ENCODE results near the gene IFNK.

IFNK gene

DNA sequence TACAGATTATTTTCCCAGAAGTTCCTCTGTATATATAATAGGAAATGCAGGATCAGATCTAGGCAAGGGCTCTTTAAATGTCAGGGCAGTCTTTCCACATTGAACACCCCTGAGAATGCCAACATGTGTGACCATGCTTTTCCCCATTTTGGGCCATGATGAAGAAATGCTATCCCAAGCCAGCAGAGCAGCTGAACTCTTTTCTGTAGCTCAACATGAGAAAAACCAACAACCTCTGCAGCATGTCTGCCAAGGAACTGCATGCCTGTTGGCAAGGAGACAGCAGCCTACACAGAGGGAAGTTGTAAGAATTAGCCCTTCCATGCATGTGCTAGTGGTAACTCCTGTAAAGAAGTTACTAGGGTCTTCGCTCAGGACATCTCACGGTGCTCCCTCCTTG, 9.5 kb upstream of the IFNK start:
- no peak for DNase-seq

DNA sequence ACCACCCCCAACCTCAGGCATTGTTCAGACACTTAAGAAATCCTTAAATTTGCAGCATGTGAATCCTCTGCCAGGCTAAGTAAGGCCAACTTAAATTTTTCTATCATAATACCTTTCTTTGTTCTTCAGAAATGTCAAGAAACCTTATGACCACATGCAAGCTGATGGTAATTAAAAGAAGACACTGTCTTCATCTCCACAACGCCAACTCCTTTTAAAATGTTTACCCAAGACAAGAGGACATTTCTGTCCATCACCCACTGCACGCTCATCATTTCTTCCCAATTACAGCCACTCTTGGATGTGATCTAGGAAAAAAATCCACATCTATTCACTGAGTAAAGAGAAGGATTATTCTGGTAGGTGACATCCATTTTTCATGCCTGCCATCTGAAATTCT, 6.1 kb upstream of the IFNK start:
- DNase-seq = no peak

GRCh38 chr9:27518809-27519208, 5.3 kb upstream of the IFNK start:
- no peak for DNase-seq

DNA sequence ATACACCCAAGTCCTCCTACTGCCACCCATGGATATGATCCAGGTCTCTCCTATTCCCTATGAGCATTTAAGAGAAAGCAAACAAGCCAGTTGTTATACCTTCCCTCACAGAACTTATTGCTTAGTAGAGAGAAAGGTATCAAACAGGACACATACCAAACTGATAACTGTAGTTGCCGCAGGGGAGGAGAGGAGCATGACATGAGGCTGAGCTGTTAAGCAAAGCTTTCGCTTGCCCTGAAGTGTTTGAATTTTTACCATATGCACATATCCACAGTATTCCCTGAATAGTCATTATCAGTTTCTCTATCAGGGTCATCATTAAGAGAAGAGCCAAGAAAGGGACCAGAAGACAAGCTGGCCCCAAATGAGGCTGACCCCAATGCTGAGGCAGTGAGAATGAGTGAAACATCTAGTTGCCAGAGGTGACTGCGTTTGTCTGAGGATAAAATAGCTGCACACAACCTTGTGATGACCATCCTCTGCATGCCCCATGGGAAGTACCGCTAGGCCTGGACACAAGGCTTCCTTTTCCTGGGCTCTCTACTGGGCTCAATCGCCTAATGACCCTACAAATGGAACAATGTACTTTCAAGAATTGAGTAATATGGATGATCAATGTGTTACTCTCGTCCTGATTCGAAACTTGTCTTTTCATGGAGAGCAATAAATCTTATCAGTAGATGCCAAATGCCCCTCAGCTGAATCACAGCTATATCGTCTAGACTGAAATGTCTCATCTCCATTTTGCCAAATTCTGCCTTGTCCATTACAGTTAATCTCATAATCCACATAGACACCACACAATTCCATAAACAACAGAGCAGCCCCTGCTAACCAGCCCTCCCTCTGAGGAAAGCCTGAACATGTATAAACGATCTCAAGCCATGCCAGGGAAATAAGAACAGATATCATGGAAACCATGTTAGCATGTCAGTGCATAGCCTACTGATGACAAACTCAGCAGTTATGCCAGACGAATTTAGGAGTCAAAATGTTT, 4.3 kb upstream of the IFNK start:
- DNase-seq = no peak

DNA sequence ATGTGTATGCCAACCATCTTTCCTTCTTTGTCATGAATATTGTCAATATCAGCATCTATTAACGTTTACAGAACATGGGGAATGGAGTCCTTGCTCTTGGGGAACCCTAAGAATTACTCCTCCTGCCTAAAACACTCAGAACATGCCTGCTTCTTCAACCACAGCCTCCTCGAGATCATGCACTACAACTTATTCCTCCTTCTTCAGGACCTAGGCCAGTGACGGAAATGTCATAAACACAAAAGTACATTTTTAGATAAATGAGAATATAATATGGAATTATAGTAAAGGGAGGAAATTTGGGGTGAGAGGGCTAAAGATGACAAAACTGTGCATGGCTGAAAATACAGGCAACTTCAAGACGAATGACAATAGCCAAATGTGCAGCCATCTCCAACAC, 3.1 kb upstream of the IFNK start:
- DNase-seq = no peak

GRCh38 chr9:27523141-27523540, 949 bp upstream of the IFNK start:
- no peak for DNase-seq

DNA sequence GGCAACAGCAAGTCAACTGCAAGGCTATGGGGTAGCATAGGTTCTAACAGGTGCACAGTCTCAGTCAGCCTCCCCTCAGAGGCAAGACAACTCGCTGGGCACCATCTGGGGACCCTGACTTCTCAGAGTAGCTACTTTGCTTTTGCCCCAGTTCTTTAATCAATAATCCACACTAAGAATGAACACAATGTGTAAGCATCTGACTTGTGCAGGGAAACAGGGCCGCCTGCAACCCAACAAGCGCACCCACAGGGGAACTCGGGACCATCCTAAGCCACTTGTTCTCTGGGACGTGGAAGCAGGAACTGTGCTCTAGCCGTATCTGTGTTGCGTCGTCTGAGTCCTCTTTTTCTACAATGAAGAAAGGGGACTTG, 3.6 kb downstream of the IFNK start:
- DNase-seq = no peak

GRCh38 chr9:27528076-27528885, 4.2 kb downstream of the IFNK start:
- DNase-seq = no peak

DNA sequence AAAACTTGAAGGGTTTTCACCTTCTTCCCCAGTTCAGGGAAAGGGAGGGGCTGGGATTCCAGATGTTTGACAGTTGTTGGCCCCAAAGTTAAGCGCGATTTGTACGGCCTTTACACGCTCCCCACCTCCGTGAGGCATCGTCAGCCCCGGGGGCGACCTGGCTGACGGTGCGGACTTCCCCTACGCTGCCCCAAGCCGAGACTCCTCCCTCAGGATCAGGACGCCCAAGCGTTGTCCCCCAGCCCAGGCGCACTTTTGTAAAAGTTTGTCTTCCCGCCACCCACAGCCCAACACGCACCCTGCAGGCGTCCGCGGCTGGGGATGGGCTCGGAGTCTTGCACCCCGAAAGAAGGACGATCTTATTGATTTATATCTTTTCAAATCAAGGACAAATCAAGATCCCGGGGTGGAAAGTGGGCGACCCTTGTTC, 4.8 kb downstream of the IFNK start:
- DNase-seq = no peak

GRCh38 chr9:27529316-27530278, 5.5 kb downstream of the IFNK start, which contains the start of gene MOB3B:
Gene MOB3B, minus strand, starts transcription at chr9:27529814. Its CDS starts 74,264 bp downstream, at chr9:27455550.
- DNase-seq = no peak

- DNase-seq = no peak
Observed at GRCh38 chr9:27530915-27531755, 7.0 kb downstream of the IFNK start.

- DNase-seq = no peak
Observed at GRCh38 chr9:27532046-27532445, 8.0 kb downstream of the IFNK start.

GRCh38 chr9:27533311-27533710, 9.2 kb downstream of the IFNK start:
- no peak for DNase-seq

DNA sequence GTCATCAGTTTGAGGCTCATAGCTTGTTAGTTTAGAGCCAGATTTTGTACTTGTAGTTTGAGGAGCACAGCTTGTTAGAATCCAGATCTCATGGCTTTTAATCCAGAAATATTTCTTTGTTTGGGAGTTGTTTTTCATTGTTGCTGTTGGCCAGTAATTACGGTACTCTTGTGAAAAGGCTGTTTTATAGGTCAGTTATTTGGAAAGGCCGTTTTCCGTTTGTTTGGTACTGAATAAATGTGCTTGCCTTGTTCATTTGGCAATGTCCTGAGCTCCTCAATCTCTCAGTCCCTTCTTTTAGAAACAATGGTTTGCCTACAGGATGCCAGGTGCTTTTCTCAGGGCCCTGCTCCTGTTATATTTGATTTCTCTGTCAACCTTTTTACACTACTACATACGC, 10.0 kb downstream of the IFNK start:
- DNase-seq = no peak

DNA sequence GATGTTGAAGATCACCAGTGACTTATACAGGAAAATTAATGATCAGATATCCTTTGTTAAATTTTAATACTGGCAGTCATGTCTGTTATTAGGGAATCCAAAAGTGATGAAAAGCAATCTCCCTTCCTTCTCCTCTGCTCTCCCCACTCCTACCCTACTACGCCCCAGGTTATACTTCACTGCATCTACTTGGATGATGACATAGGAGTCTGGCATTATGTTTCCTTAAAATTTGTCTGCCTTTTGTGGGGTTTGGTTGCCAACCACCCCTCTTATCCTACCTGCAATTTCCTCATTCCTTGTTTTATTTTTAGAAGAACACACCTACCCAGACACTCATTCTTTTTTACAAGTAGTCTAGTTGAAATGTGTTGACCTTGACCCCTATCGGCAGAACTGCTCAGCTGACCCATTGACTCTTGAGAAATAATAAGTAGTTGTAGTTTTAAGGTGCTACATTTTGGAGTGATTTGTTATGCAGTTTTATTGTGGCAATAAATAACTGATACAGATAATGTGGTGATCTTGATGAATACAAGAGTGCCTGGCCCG, 10.6 kb downstream of the IFNK start:
- no peak for DNase-seq

DNA sequence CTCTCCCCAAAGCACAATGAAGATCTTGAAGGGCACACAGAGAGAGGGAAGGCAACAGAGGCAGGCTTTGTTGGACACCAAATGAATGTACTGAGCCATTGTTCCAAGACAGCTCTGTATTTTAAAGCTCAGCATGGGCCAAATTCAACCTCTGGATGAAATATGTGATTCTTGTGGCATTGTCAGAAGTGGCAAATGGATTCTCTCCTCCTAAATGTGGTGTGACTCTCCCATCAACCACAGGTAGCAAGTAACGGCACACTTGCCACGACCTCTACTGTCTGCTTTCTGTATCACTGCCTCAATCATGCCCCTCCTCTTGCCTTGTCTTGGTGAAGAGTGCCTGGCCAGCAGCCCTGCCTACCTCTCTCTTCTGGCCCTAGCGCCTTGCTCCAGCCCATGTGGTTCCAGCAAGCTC, 11.6 kb downstream of the IFNK start:
- no peak for DNase-seq

DNA sequence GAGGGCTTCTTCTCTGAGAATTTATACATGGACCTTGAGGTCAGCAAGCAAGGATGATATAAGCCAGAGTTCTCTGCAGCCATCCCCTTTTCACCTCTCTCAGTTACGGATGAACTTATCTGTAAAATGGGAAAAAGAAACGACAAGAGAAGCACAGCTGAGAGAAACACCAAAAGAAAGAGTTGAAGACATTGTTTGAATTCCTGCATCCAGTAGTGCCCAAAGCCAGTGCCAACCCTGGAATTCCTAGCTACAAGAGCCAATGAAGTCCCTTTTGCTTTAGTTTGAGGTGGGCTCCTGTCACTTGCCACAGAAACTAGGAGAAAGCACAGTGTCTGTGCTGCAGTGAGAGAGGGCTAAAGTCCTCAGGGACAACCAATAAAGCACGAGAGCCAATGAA, 12.1 kb downstream of the IFNK start:
- DNase-seq = no peak

DNA sequence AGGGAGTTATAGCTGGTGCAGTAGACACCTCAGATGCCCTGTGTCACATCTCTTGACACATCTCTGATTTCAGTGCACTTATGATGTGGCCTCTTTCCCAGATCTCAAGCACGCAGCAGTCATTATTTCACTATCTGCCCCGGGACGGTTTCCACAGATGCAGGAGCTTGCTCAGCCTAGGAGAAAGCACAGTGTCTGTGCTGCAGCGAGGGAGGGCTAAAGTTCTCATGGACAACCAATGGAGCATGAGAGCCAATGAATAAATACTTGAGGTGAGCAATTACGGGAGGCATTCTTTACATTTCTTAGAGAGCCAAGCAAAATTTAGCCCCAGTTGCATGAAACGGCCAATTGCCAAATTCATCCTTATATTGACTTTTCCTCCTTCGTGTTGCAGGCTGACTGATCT, 12.9 kb downstream of the IFNK start:
- no peak for DNase-seq

- DNase-seq = no peak
Observed at GRCh38 chr9:27537756-27538155, 13.7 kb downstream of the IFNK start.

- DNase-seq = no peak
Observed at GRCh38 chr9:27538647-27539046, 14.6 kb downstream of the IFNK start.
